Activated CD8-positive, alpha-beta T cell treated with anti-CD3 and anti-CD28 coated beads for 36 hours (primary cell): ENCODE data around the gene LMF1. TPM values are rescaled to one million over a fixed set of nuclear protein-coding genes. Genes with fewer than 3 reads are reported as not detected.

Experiments used
- ATAC-seq: fragments of 200-7000 bp; cut with Tn5 transposase; one replicate; pipeline ENCODE4 v1.10.0; 2021; ENCODE audit warnings: mild to moderate bottlenecking, moderate library complexity
- CTCF ChIA-PET: fragments of 350-600 bp; sonication (Branson Sonifier 250); formaldehyde crosslinking; loops from one replicate; lab custom pipeline; 2021; ENCODE audit warnings: antibody characterized with exemption; lab: Charles Lee
- POLR2A ChIA-PET: fragments of 350-600 bp; sonication (Branson Sonifier 250); formaldehyde crosslinking; loops from one replicate; lab custom pipeline; 2021; ENCODE audit warnings: antibody characterized with exemption; lab: Charles Lee
- DNase-seq: peaks from one replicate; pipeline ENCODE4 v3.0.0-alpha.2; 2020
- H3K27ac Mint-ChIP-seq: one replicate; pipeline ENCODE4 v1.8.0; 2021; ENCODE audit warnings: mild to moderate bottlenecking, mixed read lengths
- H3K27me3 Mint-ChIP-seq: one replicate; pipeline ENCODE4 v1.8.0; 2021; ENCODE audit warnings: mixed read lengths
- H3K36me3 Mint-ChIP-seq: one replicate; pipeline ENCODE4 v1.8.0; 2021; ENCODE audit warnings: low read depth, mixed read lengths
- H3K4me1 Mint-ChIP-seq: one replicate; pipeline ENCODE4 v1.8.0; 2021; ENCODE audit warnings: low read depth, mixed read lengths
- H3K4me3 Mint-ChIP-seq: one replicate; pipeline ENCODE4 v1.8.0; 2021; ENCODE audit warnings: mild to moderate bottlenecking, moderate library complexity, mixed read lengths
- H3K9me3 Mint-ChIP-seq: one replicate; pipeline ENCODE4 v1.8.0; 2021; ENCODE audit warnings: mixed read lengths
- CTCF ChIP-seq: fragments of 200-600 bp; IDR thresholded peaks from one replicate; pipeline ENCODE4 v1.8.0; 2022; ENCODE audit warnings: antibody characterized with exemption, mild to moderate bottlenecking
- intact Hi-C: fragments of 100-400 bp; cut with micrococcal nuclease; formaldehyde crosslinking; loops from one replicate; pipeline ENCODE4 v1.10.0; 2022
- total RNA-seq, 2 experiments: library from RNA; stranded (reverse); gene quantifications; one replicate each; pipeline ENCODE4 v1.2.3, GENCODE V29; 2021

The LMF1 gene
- total RNA-seq, 2 experiments from 2014 or later: 8.7 to 9.7 TPM

DNA sequence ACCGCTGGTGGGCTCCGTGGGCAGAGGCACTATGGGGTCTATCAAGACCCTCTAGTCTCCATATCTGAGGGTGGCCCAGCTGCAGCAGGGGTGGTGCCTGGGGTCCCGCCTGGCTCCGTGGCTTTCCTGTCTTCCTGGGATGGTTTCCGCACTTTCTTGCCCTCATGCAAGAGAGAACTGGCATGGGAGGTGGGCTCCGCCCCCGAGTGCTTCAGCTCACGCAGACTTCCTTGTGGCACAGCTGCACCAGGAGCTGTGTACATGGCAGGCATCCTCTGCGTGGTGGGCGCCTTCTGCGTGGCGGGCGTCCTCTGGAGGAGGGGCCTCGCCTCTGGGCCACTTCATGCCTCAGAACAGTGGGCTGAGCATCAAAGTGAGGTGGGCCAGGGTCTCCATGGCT lies 73.1 kb downstream of the LMF1 start:
- DNase-seq (no peak), ATAC-seq (no peak)
- Mint-ChIP-seq H3K36me3 (no peaks in the 10 kb centered on the region), H3K4me3 (no peak overlapping the region), H3K9me3 (no peaks in the 10 kb centered on the region), H3K27me3 (no peaks in the 10 kb centered on the region), H3K27ac (no peak overlapping the region), H3K4me1 (no peaks in the 10 kb centered on the region)
- intact Hi-C loops: no loop called here
- POLR2A ChIA-PET: no interaction called here
- CTCF ChIA-PET: no interaction called here
- no peak for TF ChIP-seq CTCF

- POLR2A ChIA-PET: no interaction called here
- no peaks in the 10 kb centered on the region for H3K4me1 Mint-ChIP-seq
- no peaks in the 10 kb centered on the region for H3K27me3 Mint-ChIP-seq
- CTCF ChIA-PET: no interaction called here
- intact Hi-C loops: no loop called here
- ATAC-seq (no peak), DNase-seq (no peak)
- no peak overlapping the region for H3K4me3 Mint-ChIP-seq
- no peaks in the 10 kb centered on the region for H3K9me3 Mint-ChIP-seq
- TF ChIP-seq CTCF: no peak
- no peaks in the 10 kb centered on the region for H3K36me3 Mint-ChIP-seq
- no peak overlapping the region for H3K27ac Mint-ChIP-seq
Measured at GRCh38 chr16:897200-897543, 73.6 kb downstream of the LMF1 start.

- CTCF ChIA-PET: no interaction called here
- Mint-ChIP-seq H3K27me3 (no peaks in the 10 kb centered on the region), H3K4me1 (no peaks in the 10 kb centered on the region), H3K27ac (no peak overlapping the region), H3K4me3 (no peak overlapping the region), H3K9me3 (no peaks in the 10 kb centered on the region), H3K36me3 (no peaks in the 10 kb centered on the region)
- DNase-seq (no peak), ATAC-seq (no peak)
- intact Hi-C loops: no loop called here
- POLR2A ChIA-PET: no interaction called here
- no peak for TF ChIP-seq CTCF
Measured at GRCh38 chr16:896261-897199, 74.3 kb downstream of the LMF1 start.

DNA sequence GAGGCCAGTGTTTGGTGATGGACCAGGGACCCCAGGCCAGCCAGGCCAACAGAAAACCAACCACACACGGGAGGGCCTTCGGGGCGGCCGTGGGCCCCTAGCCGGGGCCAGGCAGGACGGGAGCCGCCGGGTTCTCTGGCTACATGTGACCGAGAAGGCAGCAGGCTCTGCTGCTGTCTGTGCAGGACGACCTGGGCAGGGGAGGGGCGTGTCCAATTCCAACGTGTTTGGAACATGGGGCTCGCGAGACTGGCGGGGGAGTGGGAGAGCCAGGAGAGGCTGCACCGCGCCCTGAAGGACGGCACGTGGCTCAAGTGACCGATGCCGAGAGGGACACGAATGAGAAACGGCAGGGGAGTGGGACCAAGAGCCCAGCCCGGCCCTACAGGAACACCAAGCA lies 75.4 kb downstream of the LMF1 start:
- no peak for ATAC-seq
- ChIA-PET CTCF (no interaction called here), POLR2A (no interaction called here)
- intact Hi-C loops: no loop called here
- Mint-ChIP-seq H3K27ac (no peak overlapping the region), H3K27me3 (no peaks in the 10 kb centered on the region), H3K4me3 (no peak overlapping the region), H3K4me1 (no peaks in the 10 kb centered on the region), H3K9me3 (no peaks in the 10 kb centered on the region), H3K36me3 (no peaks in the 10 kb centered on the region)
- DNase-seq: no peak
- TF ChIP-seq CTCF: no peak

GRCh38 chr16:894841-895240 lies 75.9 kb downstream of the LMF1 start:
- CTCF ChIA-PET: no interaction called here
- ATAC-seq: no peak
- no peaks in the 10 kb centered on the region for H3K27me3 Mint-ChIP-seq
- no peaks in the 10 kb centered on the region for H3K36me3 Mint-ChIP-seq
- no peak overlapping the region for H3K4me3 Mint-ChIP-seq
- no peaks in the 10 kb centered on the region for H3K9me3 Mint-ChIP-seq
- POLR2A ChIA-PET: no interaction called here
- DNase-seq: peak; percentile 26
- intact Hi-C loops: no loop called here
- H3K27ac Mint-ChIP-seq: no peak overlapping the region
- H3K4me1 Mint-ChIP-seq: no peaks in the 10 kb centered on the region
- no peak for TF ChIP-seq CTCF
